Mammary epithelial cell (primary cell): ENCODE data around the gene TBC1D2.

Experiments used
- EZH2 ChIP-seq: IDR thresholded peaks from 2 replicates; pipeline ENCODE4 v1.6.1; 2012; ENCODE audit warnings: low read length, inconsistent platforms, borderline replicate concordance
- TF ChIP-seq, protein P1 (sequence below), 2 donors: IDR thresholded peaks in 1 of 2; conservative IDR thresholded peaks in 1 of 2; 2 replicates each; pipeline ENCODE4 v1.5.1; 2011 to 2012; ENCODE audit warnings: inconsistent platforms in 2 of 2, low read length in 2 of 2, mild to moderate bottlenecking in 2 of 2, control low read depth in 1 of 2, low read depth in 1 of 2; ENCODE audit not compliant: insufficient read depth in 1 of 2; ENCODE audit errors: extremely low read depth in 1 of 2

DNA sequence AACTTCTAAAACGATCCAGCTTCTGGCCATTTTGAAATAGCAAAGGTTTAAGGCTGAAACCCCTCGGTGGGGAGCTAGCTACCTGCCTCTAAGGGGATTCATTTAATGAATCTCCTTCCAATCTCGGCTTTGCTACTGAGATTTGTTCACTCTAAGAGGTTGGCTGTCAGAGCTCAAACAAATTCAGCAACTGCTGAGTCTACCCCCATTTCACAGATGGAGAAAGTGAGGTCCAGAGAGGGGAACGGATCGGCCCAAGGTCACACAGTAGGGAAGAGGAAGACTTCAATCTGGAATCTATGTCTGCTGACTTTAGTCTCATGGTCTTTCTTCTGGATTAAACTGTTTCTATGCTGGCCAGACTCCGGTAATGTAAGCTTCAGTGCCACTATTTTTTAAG lies 66.0 kb downstream of the TBC1D2 start:
- TF ChIP-seq, protein P1, sequence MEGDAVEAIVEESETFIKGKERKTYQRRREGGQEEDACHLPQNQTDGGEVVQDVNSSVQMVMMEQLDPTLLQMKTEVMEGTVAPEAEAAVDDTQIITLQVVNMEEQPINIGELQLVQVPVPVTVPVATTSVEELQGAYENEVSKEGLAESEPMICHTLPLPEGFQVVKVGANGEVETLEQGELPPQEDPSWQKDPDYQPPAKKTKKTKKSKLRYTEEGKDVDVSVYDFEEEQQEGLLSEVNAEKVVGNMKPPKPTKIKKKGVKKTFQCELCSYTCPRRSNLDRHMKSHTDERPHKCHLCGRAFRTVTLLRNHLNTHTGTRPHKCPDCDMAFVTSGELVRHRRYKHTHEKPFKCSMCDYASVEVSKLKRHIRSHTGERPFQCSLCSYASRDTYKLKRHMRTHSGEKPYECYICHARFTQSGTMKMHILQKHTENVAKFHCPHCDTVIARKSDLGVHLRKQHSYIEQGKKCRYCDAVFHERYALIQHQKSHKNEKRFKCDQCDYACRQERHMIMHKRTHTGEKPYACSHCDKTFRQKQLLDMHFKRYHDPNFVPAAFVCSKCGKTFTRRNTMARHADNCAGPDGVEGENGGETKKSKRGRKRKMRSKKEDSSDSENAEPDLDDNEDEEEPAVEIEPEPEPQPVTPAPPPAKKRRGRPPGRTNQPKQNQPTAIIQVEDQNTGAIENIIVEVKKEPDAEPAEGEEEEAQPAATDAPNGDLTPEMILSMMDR (conservative IDR thresholded peaks at IDR 0.05 in 1 of 2, IDR thresholded peaks at IDR 0.05 in 1 of 2; ENCODE audit: extremely low read depth in 1 of 2, insufficient read depth in 1 of 2, low read depth in 1 of 2, low read length in 2 of 2) = no peak
- TF ChIP-seq EZH2 = no peak
